C4-2B (cell line): ENCODE measurements around the gene LMF1.

ENCODE experiments used
- ZFX ChIP-seq: fragments of 450-650 bp; IDR thresholded peaks from 2 replicates; pipeline ENCODE4 v1.6.1; 2017
- TF ChIP-seq, protein P1 (sequence below): fragments of 450-650 bp; conservative IDR thresholded peaks from 2 replicates; pipeline ENCODE4 v1.5.1; 2017; ENCODE audit warnings: mild to moderate bottlenecking

DNA sequence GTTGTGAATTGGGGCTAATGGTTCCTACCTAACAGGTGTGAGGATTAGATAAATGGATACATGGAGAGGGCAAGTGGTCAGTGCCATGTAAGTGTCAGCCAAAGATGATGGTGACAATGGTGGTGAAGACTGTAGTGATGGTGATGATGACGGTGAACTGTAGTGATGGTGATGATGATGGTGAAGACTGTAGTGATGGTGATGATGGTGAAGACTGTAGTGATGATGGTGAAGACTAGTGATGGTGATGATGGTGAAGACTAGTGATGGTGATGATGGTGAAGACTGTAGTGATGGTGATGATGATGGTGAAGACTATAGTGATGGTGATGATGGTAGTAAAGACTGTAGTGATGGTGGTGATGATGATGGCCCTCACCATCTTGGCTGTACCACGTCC, 152.2 kb downstream of the LMF1 start:
- TF ChIP-seq, protein P1, sequence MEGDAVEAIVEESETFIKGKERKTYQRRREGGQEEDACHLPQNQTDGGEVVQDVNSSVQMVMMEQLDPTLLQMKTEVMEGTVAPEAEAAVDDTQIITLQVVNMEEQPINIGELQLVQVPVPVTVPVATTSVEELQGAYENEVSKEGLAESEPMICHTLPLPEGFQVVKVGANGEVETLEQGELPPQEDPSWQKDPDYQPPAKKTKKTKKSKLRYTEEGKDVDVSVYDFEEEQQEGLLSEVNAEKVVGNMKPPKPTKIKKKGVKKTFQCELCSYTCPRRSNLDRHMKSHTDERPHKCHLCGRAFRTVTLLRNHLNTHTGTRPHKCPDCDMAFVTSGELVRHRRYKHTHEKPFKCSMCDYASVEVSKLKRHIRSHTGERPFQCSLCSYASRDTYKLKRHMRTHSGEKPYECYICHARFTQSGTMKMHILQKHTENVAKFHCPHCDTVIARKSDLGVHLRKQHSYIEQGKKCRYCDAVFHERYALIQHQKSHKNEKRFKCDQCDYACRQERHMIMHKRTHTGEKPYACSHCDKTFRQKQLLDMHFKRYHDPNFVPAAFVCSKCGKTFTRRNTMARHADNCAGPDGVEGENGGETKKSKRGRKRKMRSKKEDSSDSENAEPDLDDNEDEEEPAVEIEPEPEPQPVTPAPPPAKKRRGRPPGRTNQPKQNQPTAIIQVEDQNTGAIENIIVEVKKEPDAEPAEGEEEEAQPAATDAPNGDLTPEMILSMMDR = no peak
- no peak for TF ChIP-seq ZFX
